22Rv1 (cell line): Measurements from ENCODE around the gene STON1.
A peak's percentile ranks its signal among the peaks of the same experiment; 100 is the strongest.
"Not testable (repeated sequence)": the region's sequence is repeated elsewhere in the genome, so short reads cannot be mapped to it uniquely, and the experiment has no call there.

ENCODE experiments used
- H3K27ac ChIP-seq: fragments of 450-650 bp; 2 replicates; pipeline ENCODE4 v1.5.1; 2017
- CTCF ChIP-seq: fragments of 450-650 bp; IDR thresholded peaks from 2 replicates; pipeline ENCODE4 v1.5.1; 2017; ENCODE audit warnings: mild to moderate bottlenecking
- ZFX ChIP-seq: fragments of 450-650 bp; IDR thresholded peaks from 2 replicates; pipeline ENCODE4 v1.6.1; 2017; ENCODE audit warnings: antibody characterized with exemption, borderline replicate concordance

STON1 gene

DNA sequence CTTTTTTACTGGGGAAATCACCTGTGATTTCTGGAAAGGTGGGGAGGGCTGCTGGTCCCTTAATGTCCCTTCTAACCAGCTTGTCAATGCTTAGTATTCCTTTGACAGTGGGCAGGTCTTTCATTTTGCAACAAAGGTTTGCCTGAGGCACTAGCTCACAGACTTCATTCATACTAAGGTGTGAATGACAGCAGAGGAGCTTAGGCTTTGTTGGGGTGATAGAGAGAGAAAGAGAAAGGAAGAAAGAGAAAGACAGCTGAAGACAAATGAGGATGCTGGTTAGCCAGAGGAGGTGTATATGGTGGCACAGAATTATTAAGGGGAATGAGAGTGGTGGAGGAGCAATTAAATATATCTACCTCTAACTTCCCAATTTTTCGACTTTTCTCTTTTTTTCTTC, 58.8 kb downstream of the STON1 start:
- TF ChIP-seq ZFX (no peak), CTCF (no peak)
- H3K27ac ChIP-seq, result no peak overlapping the region

DNA sequence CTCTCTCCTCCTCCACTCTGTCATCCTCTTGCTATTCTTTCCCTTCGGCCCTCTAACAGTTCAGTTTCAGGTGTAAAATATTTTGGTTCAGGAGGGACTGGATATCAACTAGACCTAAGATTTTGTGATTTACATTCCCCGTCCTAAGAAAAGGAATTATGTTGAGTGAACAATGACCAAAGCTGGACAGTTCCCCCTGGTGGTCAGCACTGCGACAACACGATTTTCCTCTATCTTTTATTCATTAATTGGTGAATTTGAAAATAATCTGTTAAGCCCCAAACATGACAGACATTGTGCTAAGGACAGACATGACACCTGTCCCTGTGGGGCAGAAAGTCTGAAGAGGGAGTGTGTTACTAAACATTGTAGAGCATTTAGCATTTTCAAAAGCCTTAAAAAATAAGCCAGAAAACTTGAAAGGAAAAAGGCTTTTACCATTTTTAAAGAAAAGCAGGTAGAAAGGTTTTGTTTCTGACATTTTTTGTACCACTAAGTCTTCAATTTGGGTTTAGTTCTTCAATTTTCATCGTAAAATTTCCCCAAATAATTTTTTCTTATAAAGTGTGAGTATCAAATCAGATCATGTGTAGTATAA, 59.3 kb downstream of the STON1 start:
- no peak for TF ChIP-seq ZFX
- TF ChIP-seq CTCF, result peak; percentile 64

DNA sequence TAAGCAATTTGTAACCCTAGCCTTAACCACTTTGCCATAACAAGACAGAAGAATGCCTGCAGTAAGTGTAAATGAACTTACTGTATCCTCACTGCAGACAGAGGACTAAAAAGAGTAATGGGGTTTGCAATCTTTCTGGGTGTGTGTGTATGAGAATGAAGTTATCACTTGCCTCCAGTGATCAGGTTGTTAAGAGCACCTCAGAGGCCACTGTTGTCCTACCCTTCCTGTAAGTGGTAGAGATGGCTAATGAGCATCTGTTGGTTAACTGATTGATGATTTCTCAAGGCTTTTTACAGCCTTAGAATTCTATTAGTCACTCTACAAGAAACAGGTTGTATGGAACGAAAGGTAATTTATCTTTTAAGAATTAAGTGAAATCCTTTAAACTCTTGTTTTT, 60.1 kb downstream of the STON1 start:
- no peak for TF ChIP-seq ZFX
- no peak for TF ChIP-seq CTCF
- H3K27ac ChIP-seq, result no peak overlapping the region

More for the DNA sequence above, 59.3 kb downstream of the STON1 start:
- no peak overlapping the region for H3K27ac ChIP-seq

GRCh38 chr2:48592067-48592466, 62.1 kb downstream of the STON1 start:
- no peak overlapping the region for H3K27ac ChIP-seq
- TF ChIP-seq ZFX, result no peak
- no peak for TF ChIP-seq CTCF

GRCh38 chr2:48596751-48597150, 66.8 kb downstream of the STON1 start:
- H3K27ac ChIP-seq, result not testable (repeated sequence)

DNA sequence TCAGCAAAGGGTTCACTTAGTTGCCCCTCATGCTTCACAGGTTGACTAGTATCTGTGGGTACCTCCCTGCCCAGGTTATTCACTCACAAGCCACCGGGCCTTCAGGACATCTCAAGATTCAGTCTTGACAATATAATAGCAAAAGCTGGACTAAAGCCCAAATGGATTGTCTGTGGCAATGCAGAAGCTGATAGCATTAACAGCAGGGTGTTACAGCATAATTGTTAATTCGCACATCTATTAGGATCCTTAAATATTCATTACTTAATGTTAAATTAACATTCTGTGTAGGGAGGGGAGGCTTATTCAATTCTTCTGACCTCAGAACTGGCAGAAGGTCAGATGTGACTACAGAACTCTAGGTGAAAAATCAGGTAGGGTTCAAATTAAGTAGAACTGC, 67.5 kb downstream of the STON1 start:
- H3K27ac ChIP-seq, result no peak overlapping the region
- TF ChIP-seq CTCF (no peak), ZFX (no peak)

GRCh38 chr2:48600204-48600813, 70.4 kb downstream of the STON1 start:
- TF ChIP-seq ZFX, result no peak
- peak; percentile 76 for TF ChIP-seq CTCF
- no peak overlapping the region for H3K27ac ChIP-seq

- no peak overlapping the region for H3K27ac ChIP-seq
Measured at GRCh38 chr2:48600917-48601316, 71.0 kb downstream of the STON1 start.

More at GRCh38 chr2:48600917-48601316, 71.0 kb downstream of the STON1 start:
- TF ChIP-seq CTCF, result no peak
